Activated T-cell treated with anti-CD3 and anti-CD28 coated beads for 48 hours (primary cell): ENCODE measurements around the gene FUBP1.
"Not testable (repeated sequence)": the region's sequence is repeated elsewhere in the genome, so short reads cannot be mapped to it uniquely, and the experiment has no call there.

Experiments used
- DNase-seq: peaks from one replicate; pipeline ENCODE4 v3.0.0-alpha.2; 2020; ENCODE audit warnings: low read depth

Gene FUBP1

DNA sequence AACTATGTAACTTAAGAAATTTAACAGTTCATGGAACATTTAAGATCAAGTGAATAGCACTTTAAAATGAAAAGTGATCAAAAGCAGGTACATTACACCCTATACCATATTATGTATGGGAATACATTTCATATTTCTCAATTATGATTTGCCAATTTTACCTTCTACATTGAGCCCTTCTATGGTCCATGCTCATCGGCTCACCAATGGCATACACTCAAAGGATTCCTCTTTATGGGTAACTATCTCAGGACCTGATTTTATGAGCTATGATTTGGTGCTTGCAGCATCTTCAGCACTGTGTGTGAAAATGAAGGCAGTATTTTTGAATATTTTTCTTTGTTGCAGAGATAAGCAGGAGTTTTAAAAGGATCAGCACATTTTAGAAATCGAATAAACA lies 33.5 kb downstream of the FUBP1 start:
- DNase-seq = no peak

GRCh38 chr1:77942400-77943140 lies 36.3 kb downstream of the FUBP1 start:
- no peak for DNase-seq

- no peak for DNase-seq
Measured at GRCh38 chr1:77940921-77941570, 37.8 kb downstream of the FUBP1 start.

DNA sequence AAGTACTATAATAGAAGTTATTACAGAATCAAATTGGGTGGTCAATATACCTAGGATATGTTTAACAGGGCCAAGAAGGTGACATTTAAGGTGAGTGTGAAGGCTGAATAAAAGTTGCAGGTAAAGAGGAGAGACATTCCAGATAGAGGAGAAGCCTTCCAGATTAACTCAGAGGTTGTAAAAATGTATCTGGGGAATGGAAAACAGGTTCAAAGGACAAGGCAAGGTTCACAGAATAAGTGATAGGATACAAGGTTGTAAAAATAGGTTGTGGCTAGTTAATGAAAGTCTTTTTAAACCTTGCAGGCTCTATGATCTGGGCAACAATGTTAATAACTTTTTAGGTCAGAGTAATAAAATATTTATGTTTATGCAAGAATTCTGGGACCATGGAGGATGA lies 40.2 kb downstream of the FUBP1 start:
- no peak for DNase-seq

- no peak for DNase-seq
Measured at GRCh38 chr1:77929806-77930205, 49.1 kb downstream of the FUBP1 start.

DNA sequence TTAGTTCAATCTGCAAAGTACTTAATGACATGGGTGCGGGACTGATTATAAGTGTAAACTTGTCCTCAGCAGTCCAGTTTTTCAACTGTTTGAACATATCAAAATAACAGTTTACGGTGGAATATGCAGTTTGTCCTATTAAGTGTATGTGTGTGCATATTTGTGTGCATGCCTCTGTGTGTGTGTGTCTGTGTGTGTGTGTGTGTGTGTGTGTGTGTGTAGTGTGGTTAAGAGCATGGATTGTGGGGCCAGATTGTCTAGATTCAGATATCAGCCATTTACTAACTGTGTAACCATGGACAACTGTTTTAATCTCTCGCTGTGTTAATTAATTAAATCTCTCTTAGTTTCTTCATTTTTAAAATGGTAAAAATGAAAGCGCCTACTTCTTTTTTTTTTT lies 51.5 kb downstream of the FUBP1 start:
- no peak for DNase-seq

GRCh38 chr1:77926561-77927357 lies 52.1 kb downstream of the FUBP1 start:
- no peak for DNase-seq

DNA sequence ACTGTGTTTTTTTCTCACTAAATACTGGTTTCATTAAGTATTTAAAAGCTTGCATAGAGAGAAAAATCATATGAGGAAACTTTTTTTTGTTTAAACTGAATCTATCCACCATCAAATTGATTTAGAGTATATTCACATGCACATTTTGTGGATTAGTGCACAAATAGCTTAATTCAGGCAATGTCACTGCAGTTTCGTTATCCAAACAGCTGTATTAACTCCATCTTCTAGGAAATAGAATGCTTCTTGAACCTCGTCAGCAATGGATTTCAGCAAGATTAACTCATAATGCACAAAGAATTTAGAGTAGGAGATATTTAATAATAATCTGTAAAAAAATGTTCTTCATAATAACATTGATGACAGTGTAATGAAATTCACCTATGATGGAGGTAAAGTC lies 52.9 kb downstream of the FUBP1 start:
- no peak for DNase-seq

- DNase-seq = no peak
Measured at GRCh38 chr1:77925518-77925917, 53.4 kb downstream of the FUBP1 start.

DNA sequence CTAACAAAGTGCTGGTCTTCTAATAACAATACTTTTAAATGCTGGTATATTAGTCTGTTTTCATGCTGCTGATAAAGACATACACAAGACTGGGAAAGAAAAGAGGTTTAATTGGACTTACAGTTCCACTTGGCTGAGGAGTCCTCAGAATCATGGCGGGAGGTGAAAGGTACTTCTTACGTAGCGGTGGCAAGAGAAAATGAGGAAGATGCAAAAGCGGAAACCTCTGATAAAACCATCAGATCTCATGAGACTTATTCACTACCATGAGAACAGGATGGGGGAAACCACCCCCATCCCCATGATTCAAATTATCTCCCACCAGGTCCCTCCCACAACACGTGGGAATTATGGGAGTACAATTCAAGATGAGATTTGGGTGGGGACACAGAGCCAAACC lies 60.0 kb downstream of the FUBP1 start:
- not testable (repeated sequence) for DNase-seq

- no peak for DNase-seq
Measured at GRCh38 chr1:77910116-77910515, 68.8 kb downstream of the FUBP1 start.

- no peak for DNase-seq
Measured at GRCh38 chr1:77906624-77907023, 72.2 kb downstream of the FUBP1 start.

DNA sequence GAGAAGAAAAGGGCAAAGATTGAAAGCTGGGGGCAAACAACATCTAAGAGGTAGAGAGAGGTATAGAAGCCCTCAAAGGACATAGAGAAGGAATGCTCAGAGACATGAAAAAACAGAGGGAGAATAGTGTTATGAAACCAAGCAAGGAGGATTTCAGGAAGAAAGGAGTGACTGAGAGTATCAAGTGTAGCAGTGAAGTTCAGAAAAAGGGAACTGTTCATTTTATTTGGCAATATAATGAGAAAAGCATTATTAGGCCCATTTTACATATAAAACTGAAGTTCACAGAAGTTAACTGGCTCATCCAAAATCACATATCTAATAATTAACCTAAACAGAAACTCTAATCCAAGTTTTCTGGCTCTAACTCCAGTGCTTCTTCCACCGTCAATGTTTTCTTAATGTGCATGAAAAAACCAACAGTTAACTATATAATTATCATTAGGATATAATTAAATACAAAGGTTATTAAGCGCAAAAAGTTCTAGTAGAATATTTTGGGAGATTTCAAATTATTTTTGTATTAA lies 72.8 kb downstream of the FUBP1 start:
- DNase-seq = no peak

- no peak for DNase-seq
Measured at GRCh38 chr1:77905603-77906002, 73.3 kb downstream of the FUBP1 start.

DNA sequence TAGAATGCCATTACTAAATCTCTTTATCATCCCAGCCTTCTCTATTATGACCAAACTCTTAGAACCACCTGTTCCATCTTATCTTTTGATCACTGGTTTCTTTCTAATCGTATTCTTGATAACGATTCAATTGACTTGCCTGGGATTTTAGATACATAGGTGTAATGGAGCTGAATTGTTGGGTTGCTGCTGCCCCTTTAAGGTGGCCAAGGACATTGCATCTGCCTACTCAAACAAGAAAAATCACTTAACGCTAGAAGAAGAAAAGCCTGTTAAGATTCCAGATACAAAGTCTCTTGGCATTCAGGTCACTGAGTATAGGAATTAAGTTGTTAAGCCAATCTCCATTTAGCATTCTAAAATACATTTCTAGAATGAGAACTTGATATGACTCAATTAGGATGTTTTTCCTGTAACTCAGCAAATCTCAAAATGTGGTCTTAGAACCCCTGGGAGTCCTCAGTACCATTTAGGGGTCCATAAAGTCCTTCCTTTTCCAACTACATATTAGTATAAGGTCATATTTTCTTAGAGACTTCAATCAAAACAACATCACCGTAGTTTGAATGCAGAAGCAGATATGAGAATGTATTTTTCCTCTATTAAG lies 78.1 kb downstream of the FUBP1 start:
- no peak for DNase-seq

DNA sequence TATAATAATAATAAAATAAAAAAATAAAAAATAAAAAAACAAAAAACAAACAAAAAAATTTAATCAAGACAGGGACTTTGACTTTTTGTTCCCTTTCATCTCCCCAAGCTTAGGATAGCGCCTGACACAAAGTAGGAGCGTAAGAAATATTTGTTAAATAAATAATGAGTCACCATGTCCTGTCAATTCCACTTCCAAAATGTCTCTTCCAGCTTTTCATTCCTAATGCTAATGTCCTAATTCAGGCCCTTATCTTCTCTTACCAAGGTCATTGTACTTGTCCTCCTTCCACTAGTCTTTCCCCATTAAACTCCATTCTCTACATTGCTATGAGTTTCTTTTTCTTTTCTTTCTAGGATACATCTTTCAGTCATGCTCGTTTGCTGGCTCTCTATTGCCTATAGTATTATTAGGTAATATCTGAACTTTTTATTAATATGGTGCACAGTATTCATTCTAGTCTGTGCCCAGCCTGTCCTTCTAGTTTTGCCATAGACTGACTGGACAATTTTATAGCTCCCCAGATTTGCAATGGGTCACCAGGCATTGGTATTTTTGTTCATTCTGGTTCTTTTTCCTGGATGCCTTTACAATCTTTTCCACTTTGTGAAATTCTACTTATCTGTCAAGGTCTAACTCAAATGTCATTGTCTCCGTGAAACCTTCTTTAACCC lies 79.1 kb downstream of the FUBP1 start:
- DNase-seq = no peak
